H1 (cell line): ENCODE measurements around the gene MFAP4. TPM values are rescaled to one million over a fixed set of nuclear protein-coding genes. Genes with fewer than 3 reads are reported as not detected.

Experiments
- CTCF ChIA-PET: fragments of 300-600 bp; sonication (Branson Sonifier 250); formaldehyde crosslinking; loops from one replicate; lab custom pipeline; 2021; ENCODE audit not compliant: partially characterized antibody; lab: Charles Lee
- POLR2A ChIA-PET: fragments of 300-600 bp; sonication (Branson Sonifier 250); formaldehyde crosslinking; loops from one replicate; lab custom pipeline; 2021; ENCODE audit warnings: inconsistent platforms; ENCODE audit not compliant: partially characterized antibody; lab: Charles Lee
- DNase-seq, 2 experiments: peaks; one replicate each; pipeline versions ENCODE4 v3.0.0 to v3.0.0-alpha.2; 2010 to 2022; ENCODE audit warnings: low spot score in 2 of 2, low read depth in 1 of 2, mixed read lengths in 1 of 2
- FAIRE-seq: peaks from 2 replicates; lab custom pipeline; 2011; peaks lifted over from hg19 to GRCh38; lab: Jason Lieb, UNC
- H2AFZ ChIP-seq: 2 replicates; pipeline ENCODE4 v1.8.1; 2012; ENCODE audit warnings: low read length, inconsistent platforms
- H2AK5ac ChIP-seq: 2 replicates; pipeline ENCODE4 v1.6.1; 2013; ENCODE audit warnings: low read depth, low read length
- H2BK120ac ChIP-seq: replicated peaks from 2 replicates; pipeline ENCODE3; 2013; ENCODE audit warnings: low read depth, low read length, inconsistent platforms
- H2BK12ac ChIP-seq: 2 replicates; pipeline ENCODE4 v1.6.1; 2013; ENCODE audit warnings: low read depth, low read length
- H2BK15ac ChIP-seq: 2 replicates; pipeline ENCODE4 v1.6.1; 2013; ENCODE audit warnings: low read length
- H2BK20ac ChIP-seq: 2 replicates; pipeline ENCODE4 v1.6.1; 2013; ENCODE audit warnings: low read length
- H2BK5ac ChIP-seq: 2 replicates; pipeline ENCODE4 v1.6.1; 2013; ENCODE audit warnings: low read depth, low read length
- H3K14ac ChIP-seq: 2 replicates; pipeline ENCODE4 v1.6.1; 2013; ENCODE audit warnings: inconsistent platforms; ENCODE audit not compliant: insufficient read length
- H3K18ac ChIP-seq: 2 replicates; pipeline ENCODE4 v1.6.1; 2013; ENCODE audit warnings: low read length; ENCODE audit errors: extremely low read depth
- H3K23ac ChIP-seq: 2 replicates; pipeline ENCODE4 v1.6.1; 2013; ENCODE audit warnings: inconsistent platforms; ENCODE audit not compliant: insufficient read length
- H3K23me2 ChIP-seq: 2 replicates; pipeline ENCODE4 v1.6.1; 2013; ENCODE audit warnings: low read depth, low read length
- H3K27ac ChIP-seq: 2 replicates; pipeline ENCODE4 v1.6.1; 2011; ENCODE audit warnings: low read depth, low read length, inconsistent platforms
- H3K27me3 ChIP-seq, 4 experiments: replicated peaks in 1 of 4; 1 replicate in 1 of 4; 2 replicates in 3 of 4; pipeline versions ENCODE4 v1.6.1 to v1.8.1; 2011 to 2013; ENCODE audit warnings: low read length in 3 of 4, mild to moderate bottlenecking in 3 of 4, inconsistent platforms in 2 of 4, mixed read lengths in 2 of 4, moderate library complexity in 1 of 4; ENCODE audit not compliant: control insufficient read depth in 3 of 4, insufficient read depth in 3 of 4; ENCODE audit errors: extremely low read depth in 1 of 4
- H3K36me3 ChIP-seq, 4 experiments: 2 replicates each; pipeline versions ENCODE4 v1.6.1 to v1.8.1; 2011 to 2013; ENCODE audit warnings: mild to moderate bottlenecking in 4 of 4, low read length in 3 of 4, moderate library complexity in 2 of 4, control low read depth in 1 of 4, inconsistent platforms in 1 of 4; ENCODE audit not compliant: insufficient read depth in 4 of 4, control insufficient read depth in 2 of 4
- H3K4ac ChIP-seq: replicated peaks from 2 replicates; pipeline ENCODE3; 2013; ENCODE audit warnings: low read length, low read depth, mixed read lengths, inconsistent platforms; ENCODE audit not compliant: insufficient read length
- H3K4me1 ChIP-seq, 4 experiments: replicated peaks in 1 of 4; 1 replicate in 1 of 4; 2 replicates in 3 of 4; pipeline versions ENCODE4 v1.6.1 to v1.8.1; 2011 to 2013; ENCODE audit warnings: low read length in 3 of 4, inconsistent platforms in 2 of 4, mixed read lengths in 1 of 4; ENCODE audit not compliant: insufficient read depth in 4 of 4, control insufficient read depth in 3 of 4
- H3K4me2 ChIP-seq, 2 experiments: 2 replicates each; pipeline versions ENCODE4 v1.6.1 to v1.8.1; 2011 to 2013; ENCODE audit warnings: low read depth in 2 of 2, low read length in 2 of 2, control low read depth in 1 of 2, inconsistent platforms in 1 of 2, mild to moderate bottlenecking in 1 of 2; ENCODE audit not compliant: insufficient read depth in 1 of 2
- H3K4me3 ChIP-seq, 4 experiments: fragments of 200-600, 300-600 bp in 1 of 4; sonication (generic), shearing (Covaris generic), sonication (Bioruptor Twin) in 1 of 4; 2 replicates each; pipeline versions ENCODE4 v1.5.1 to v1.8.1; 2011 to 2016; ENCODE audit warnings: low read length in 4 of 4, low read depth in 3 of 4, control low read depth in 2 of 4, inconsistent platforms in 2 of 4, mild to moderate bottlenecking in 2 of 4, mixed read lengths in 1 of 4, moderate library complexity in 1 of 4; ENCODE audit not compliant: insufficient read depth in 2 of 4; ENCODE audit errors: extremely low read depth in 1 of 4
- H3K56ac ChIP-seq: replicated peaks from 2 replicates; pipeline ENCODE3; 2013; ENCODE audit warnings: low read depth, mild to moderate bottlenecking, mixed read lengths, low read length, inconsistent platforms; ENCODE audit not compliant: insufficient read length
- H3K79me1 ChIP-seq: 2 replicates; pipeline ENCODE4 v1.6.1; 2013; ENCODE audit warnings: low read depth, low read length, control low read depth
- H3K79me2 ChIP-seq, 2 experiments: 2 replicates each; pipeline versions ENCODE4 v1.6.1 to v1.8.1; 2012 to 2013; ENCODE audit warnings: low read length in 2 of 2, mild to moderate bottlenecking in 2 of 2, inconsistent platforms in 1 of 2; ENCODE audit not compliant: insufficient read depth in 2 of 2, control insufficient read depth in 1 of 2
- H3K9ac ChIP-seq, 4 experiments: replicated peaks in 1 of 4; 1 replicate in 1 of 4; 2 replicates in 3 of 4; pipeline versions ENCODE4 v1.6.1 to v1.8.1; 2011 to 2013; ENCODE audit warnings: low read depth in 3 of 4, low read length in 3 of 4, control low read depth in 2 of 4, mild to moderate bottlenecking in 2 of 4, moderate library complexity in 2 of 4, inconsistent platforms in 1 of 4; ENCODE audit errors: extremely low read depth in 1 of 4
- H3K9me3 ChIP-seq, 2 experiments: 2 replicates each; pipeline versions ENCODE4 v1.6.1 to v1.8.1; 2012 to 2013; ENCODE audit warnings: mild to moderate bottlenecking in 2 of 2, moderate library complexity in 2 of 2, control low read depth in 1 of 2, inconsistent platforms in 1 of 2, low read depth in 1 of 2, low read length in 1 of 2, mixed read lengths in 1 of 2; ENCODE audit not compliant: insufficient read depth in 2 of 2
- H4K20me1 ChIP-seq, 2 experiments: replicated peaks in 1 of 2; 2 replicates each; pipeline versions ENCODE3 to v1.8.1; 2011 to 2013; ENCODE audit warnings: inconsistent platforms in 2 of 2, low read length in 2 of 2, mild to moderate bottlenecking in 1 of 2; ENCODE audit not compliant: insufficient read depth in 2 of 2, control insufficient read depth in 1 of 2
- H4K5ac ChIP-seq: 2 replicates; pipeline ENCODE4 v1.6.1; 2013; ENCODE audit warnings: low read length, low read depth, mixed read lengths, inconsistent platforms; ENCODE audit not compliant: insufficient read length
- H4K8ac ChIP-seq: 2 replicates; pipeline ENCODE4 v1.8.0; 2013; ENCODE audit warnings: mild to moderate bottlenecking, moderate library complexity, low read length, inconsistent platforms; ENCODE audit not compliant: insufficient read depth; ENCODE audit errors: extremely low read depth
- H4K91ac ChIP-seq: replicated peaks from 2 replicates; pipeline ENCODE3; 2013; ENCODE audit warnings: low read length, mixed read lengths, inconsistent platforms; ENCODE audit not compliant: insufficient read length
- CTCF ChIP-seq, 3 experiments: IDR thresholded peaks; 1 replicate in 2 of 3; 2 replicates in 1 of 3; pipeline versions ENCODE4 v1.5.1 to v1.6.1; 2011; ENCODE audit warnings: low read length in 3 of 3, mild to moderate bottlenecking in 3 of 3, inconsistent platforms in 2 of 3, low read depth in 1 of 3, moderate library complexity in 1 of 3; ENCODE audit not compliant: insufficient read depth in 1 of 3; ENCODE audit errors: control extremely low read depth in 1 of 3
- RAD21 ChIP-seq, 2 experiments: IDR thresholded peaks in 1 of 2; conservative IDR thresholded peaks in 1 of 2; 2 replicates each; pipeline ENCODE4 v1.6.1; 2011; ENCODE audit warnings: low read depth in 2 of 2, low read length in 2 of 2, improper control_type of control experiment in 1 of 2, inconsistent platforms in 1 of 2, mild to moderate bottlenecking in 1 of 2, moderate library complexity in 1 of 2
- RFX5 ChIP-seq: IDR thresholded peaks from 2 replicates; pipeline ENCODE4 v1.6.1; 2011; ENCODE audit warnings: low read depth, low read length, improper control_type of control experiment, borderline replicate concordance
- SAP30 ChIP-seq: fragments of 300-600 bp; sonication (generic); IDR thresholded peaks from 2 replicates; pipeline ENCODE4 v1.7.1; 2012; ENCODE audit warnings: low read length, moderate library complexity, mild to moderate bottlenecking, inconsistent platforms; ENCODE audit not compliant: insufficient read depth, insufficient replicate concordance
- WGBS, 2 experiments: shearing (Covaris generic) in 1 of 2; methylation state at CpG; one replicate each; pipeline versions ENCODE4 v1.1.6 to v1.1.7; 2013 to 2015; ENCODE audit warnings: low lambda C conversion rate in 2 of 2, mixed read lengths in 2 of 2, inconsistent platforms in 1 of 2, low coverage in 1 of 2, missing lambda C conversion rate in 1 of 2; ENCODE audit not compliant: insufficient replicate concordance in 2 of 2, insufficient coverage in 1 of 2, insufficient read length in 1 of 2; ENCODE audit errors: extremely low coverage in 1 of 2, missing lambda C conversion rate in 1 of 2; 5-methylcytosine and 5-hydroxymethylcytosine counted together
- polyA plus RNA-seq, 7 experiments: library from polyadenylated mRNA; depleted of rRNA in 3 of 7; stranded (reverse) in 5 of 7; unstranded in 2 of 7; fragments of >200 nt in 5 of 7; fragments of 200-250 nt in 2 of 7; gene quantifications; 1 replicate in 5 of 7; 2 replicates in 1 of 7; 4 replicates in 1 of 7; pipeline versions ENCODE4 v1.2.1 to v1.2.3, GENCODE V29; 2011 to 2013; ENCODE audit warnings: missing spikeins in 2 of 7, mixed read lengths in 2 of 7
- total RNA-seq: library from RNA; stranded (reverse); fragmentation: NEBNext Ultra II Directional; extraction: Animal tissue kit (Norgen Biotek cat#: 25700); gene quantifications from 2 replicates; pipeline ENCODE4 v1.2.1, GENCODE V29; 2021

MFAP4 gene
- total and polyA plus RNA-seq, 2 of the 8 experiments (the other 6 are each of a cell fraction or from before 2014, with no cell fraction given): 3.1 to 3.6 TPM

- FAIRE-seq (no peak), DNase-seq (no peak)
- Histone ChIP-seq H2BK15ac (no peak overlapping the region; the same call in 1 of the 2 replicates), H4K8ac (no peak overlapping the region), H3K4me3 (peak overlapping the region in 1 of 4 experiments; percentile 31; a peak in 2 of 8 replicates), H3K27ac (no peak overlapping the region), H3K79me1 (no peaks in the 10 kb centered on the region), H3K79me2 (no peaks in the 10 kb centered on the region), H2AK5ac (no peak overlapping the region), H3K36me3 (no peaks in the 10 kb centered on the region), H3K14ac (no peak overlapping the region), H3K23ac (no peak overlapping the region), H3K18ac (no peak overlapping the region; the same call in 1 of the 2 replicates), H3K9ac (no peak overlapping the region), H3K27me3 (no peaks in the 10 kb centered on the region), H4K91ac (peak overlapping the region; percentile 36), H3K4ac (peak overlapping the region; percentile 32), H3K9me3 (no peaks in the 10 kb centered on the region), H2BK20ac (peak overlapping the region; percentile 74), H2BK5ac (peak overlapping the region; percentile 39; the same call in 1 of the 2 replicates), H4K5ac (no peak overlapping the region), H2BK12ac (no peak overlapping the region; the same call in 1 of the 2 replicates), H2BK120ac (peak overlapping the region; percentile 71), H3K56ac (no peak overlapping the region), H2AFZ (no peak overlapping the region), H3K4me2 (peak overlapping the region; percentile 28 to 43; a peak in 3 of 4 replicates), H3K23me2 (peaks cover 2% of the 10 kb centered on the region; the same call in 1 of the 2 replicates), H4K20me1 (no peaks in the 10 kb centered on the region), H3K4me1 (peaks cover 5 to 16% (median 11%) of the 10 kb centered on the region in 4 experiments)
- TF ChIP-seq CTCF (IDR thresholded peaks at IDR 0.05; ENCODE audit: control extremely low read depth in 1 of 3, insufficient read depth in 1 of 3, low read depth in 1 of 3, low read length in 3 of 3) (peak; percentile 56 to 66 (median 58)), RAD21 (IDR thresholded peaks at IDR 0.05 in 1 of 2, conservative IDR thresholded peaks at IDR 0.05 in 1 of 2; ENCODE audit: low read depth in 2 of 2, low read length in 2 of 2) (peak; percentile 79 to 83), SAP30 (no peak), RFX5 (no peak)
- WGBS, 2 experiments: 87% methylated on average over 2 of the region's 2 CpGs; no CpG with 5 or more reads in 1 of the 2 experiments
- ChIA-PET POLR2A (interaction anchor here (0.7 to 2.1 kb wide), 5 partner anchors 9 to 70 kb away, joined by 3 to 5 read pairs (median 3); no protein-coding TSS in a partner anchor), CTCF (interaction anchor here (0.6 to 4.4 kb wide), 36 partner anchors 9 to 333 kb away, joined by 3 to 31 read pairs (median 4); partner anchors contain the start of genes ALDH3A2 and B9D1)
Observed at GRCh38 chr17:19433727-19434340, 46.8 kb upstream of the MFAP4 start.
